AML-193 (cell line): ENCODE results near the gene GRIP1.
"Not testable (repeated sequence)": the region's sequence is repeated elsewhere in the genome, so short reads cannot be mapped to it uniquely, and the experiment has no call there.

ENCODE experiments used
- DNase-seq, 2 experiments: peaks; one replicate each; lab custom pipeline; 2025; lab: John Stamatoyannopoulos, UW

GRIP1 gene

DNA sequence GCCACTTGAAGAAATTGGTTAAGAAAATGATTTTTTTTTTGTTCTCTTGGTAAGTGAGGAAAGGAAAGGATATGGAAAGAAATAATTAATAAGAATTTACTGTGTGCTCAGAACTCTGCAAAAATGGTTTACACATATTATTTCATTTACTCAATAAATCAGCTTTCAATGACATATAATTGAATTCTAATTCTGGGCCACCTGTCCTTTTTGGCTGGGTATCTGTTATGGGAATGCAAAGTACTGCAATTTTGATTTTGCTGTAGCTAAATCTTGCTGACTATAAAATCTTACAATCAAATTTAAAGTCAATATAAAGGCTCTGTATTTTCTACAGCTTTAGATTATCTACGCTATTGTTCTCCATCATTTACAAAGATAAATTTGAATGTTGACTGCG lies 147.1 kb downstream of the GRIP1 start:
- no peak for DNase-seq

DNA sequence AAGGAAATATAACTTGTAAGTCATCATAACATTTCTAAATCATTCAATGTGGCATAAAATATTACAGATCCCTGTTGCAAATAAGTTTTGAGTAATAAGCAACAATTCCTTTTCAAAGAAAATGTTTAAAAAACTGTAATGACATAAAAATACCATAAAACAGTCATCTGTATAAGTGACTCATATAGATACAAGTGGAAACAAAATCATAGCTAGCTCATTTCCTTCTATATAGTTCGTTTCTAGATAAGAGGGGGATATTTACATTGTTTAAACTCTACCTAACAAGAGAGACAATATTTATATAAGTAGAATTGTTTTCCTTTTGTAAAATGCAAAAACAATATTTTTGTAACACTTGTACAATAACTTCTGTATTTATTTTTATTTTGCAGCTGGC lies 148.9 kb downstream of the GRIP1 start:
- DNase-seq, result no peak

DNA sequence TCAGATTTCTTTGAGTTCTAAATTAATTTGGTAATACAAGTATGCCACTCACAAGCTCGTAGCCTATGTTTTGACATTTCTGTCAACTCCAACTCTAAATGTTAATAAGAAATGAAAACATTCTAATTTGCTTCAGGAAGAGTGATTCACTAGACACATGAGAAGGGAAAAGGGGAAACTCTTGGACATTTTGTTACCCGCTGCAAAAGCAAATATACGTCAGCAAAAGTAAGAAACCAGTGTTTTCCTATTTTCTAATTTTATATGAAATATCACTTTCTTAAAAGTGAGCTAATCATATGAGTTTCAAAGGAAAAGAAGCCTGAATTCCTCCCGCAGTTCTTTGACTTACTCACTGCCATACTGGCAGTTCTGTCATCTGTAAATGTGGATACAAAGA lies 162.3 kb downstream of the GRIP1 start:
- no peak for DNase-seq

DNA sequence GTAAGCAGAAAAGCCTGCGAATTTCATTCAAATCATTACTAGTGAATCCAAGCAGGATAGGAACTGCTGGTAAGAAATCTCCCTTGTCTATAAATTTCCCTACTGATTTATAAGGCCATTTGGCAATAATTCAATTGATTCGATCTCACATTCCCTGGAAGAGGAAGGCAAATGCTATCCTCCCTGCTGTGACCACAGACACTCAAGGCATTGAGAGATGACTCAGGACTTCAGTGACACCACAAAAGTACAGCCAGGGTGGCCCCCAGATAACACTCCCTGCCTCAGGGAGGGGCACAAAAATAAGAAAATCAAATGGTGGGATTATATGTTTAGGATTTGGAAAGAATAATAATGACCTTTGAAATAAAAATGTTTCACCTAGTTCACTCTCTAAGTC lies 162.7 kb downstream of the GRIP1 start:
- no peak for DNase-seq

DNA sequence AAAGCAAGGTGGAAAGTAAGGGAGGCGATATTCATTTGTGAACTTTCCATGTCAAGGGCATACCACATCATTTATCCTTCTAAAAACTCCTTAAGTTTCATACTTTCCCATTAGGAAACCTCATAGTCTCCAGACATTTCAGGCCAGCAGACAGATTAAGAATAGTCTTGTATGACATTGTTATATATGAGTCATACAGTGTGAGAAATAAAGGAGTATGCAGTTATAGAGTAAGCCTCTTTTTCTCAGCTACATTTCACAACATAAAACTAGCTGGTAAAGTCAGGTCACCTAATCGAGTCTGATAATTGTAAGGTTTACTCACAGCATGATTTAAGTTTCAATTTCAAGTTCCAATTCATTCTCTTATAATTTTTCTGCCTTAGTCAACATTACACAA lies 164.3 kb downstream of the GRIP1 start:
- no peak for DNase-seq

DNA sequence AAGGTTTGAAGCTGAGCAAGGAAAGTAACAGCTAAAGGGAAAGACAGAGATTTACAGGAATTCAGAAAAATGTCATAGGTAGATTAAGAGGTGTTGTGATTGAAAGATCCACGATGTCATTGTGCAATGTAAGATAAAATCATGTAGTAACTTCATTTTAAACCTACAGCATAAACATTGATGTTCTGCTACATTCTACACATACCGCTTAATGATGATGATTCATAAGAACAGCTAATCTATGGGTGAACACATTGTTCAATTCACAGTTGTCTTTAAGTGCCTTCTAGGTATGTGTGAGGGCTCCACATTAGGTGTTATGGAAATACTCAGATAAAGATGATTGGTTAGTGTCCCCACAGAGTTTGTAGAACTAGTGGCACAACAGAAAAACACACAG lies 170.9 kb downstream of the GRIP1 start:
- DNase-seq, result no peak

DNA sequence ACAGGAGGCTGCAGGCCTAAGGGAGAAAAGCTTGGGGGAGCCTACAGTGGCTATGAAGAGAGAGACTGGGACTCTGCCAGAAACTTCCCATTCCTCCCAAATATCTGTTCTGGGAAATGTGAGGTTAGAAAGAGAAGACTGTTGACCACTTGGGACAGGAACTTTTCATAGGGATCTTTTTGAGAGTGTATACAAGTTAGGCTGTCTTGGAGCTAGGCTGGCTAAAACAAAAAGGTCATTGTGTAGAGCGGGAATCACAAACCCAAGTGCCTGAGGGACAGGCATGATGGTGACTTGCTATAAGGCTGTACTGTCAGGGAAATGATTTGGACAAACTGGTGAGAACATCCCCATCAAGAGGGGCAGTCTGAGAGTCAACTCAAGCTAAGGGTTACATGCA lies 175.1 kb downstream of the GRIP1 start:
- DNase-seq, result no peak

DNA sequence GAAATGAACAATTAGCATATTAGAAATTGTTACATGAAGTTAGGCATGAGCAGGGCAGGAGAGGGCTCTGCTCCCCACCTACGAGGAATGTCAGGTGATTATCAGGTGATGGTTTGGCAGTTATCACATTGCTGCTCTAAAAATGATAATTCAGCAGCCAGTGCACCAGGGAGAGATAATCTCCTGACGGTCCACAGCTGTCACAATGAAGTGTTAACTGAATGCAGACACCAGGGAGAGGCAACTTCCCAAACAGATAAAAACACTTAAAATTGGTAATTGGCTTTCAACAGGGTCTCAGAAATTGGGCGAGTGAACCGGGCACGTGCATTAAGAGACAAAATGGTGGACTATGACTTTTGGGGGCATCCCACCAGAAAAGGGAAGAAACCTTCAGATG lies 176.0 kb downstream of the GRIP1 start:
- no peak for DNase-seq

DNA sequence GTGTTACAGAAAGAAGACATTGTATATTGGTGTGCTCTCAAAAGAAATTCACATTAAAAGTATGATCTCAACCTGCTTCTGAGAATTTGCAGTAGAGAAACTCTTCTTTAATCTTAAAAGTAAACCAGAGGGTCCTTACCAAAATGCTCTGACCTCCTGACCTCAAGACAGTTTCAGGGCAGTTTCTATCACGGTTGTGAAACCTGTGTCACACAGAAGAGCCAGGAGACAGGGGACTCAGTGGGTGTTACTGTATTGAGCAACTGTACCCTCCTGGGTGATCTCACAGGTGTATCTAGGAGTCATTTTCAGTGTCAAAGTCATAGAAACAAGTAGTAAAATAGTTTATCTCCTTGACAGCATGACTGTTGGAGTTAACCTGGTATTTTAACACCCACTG lies 178.0 kb downstream of the GRIP1 start:
- no peak for DNase-seq

DNA sequence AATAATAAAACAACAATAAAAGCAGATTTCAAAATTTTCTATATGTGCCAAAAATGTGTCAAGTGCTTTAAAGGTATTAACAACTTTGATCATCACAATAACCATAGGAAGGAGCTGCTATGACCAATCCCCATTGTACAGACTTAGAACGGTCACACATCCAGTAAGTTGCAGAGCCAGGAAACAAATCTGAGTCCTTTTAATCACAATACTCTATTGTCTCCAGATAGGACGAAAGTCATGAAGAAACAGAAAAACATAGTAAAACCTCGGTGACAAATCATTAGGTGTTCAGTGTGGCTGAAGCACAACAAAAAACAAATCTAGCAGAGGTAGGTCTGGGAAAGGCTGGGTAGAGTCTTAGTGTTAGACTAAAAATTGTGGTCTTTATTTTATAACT lies 178.8 kb downstream of the GRIP1 start:
- no peak for DNase-seq

DNA sequence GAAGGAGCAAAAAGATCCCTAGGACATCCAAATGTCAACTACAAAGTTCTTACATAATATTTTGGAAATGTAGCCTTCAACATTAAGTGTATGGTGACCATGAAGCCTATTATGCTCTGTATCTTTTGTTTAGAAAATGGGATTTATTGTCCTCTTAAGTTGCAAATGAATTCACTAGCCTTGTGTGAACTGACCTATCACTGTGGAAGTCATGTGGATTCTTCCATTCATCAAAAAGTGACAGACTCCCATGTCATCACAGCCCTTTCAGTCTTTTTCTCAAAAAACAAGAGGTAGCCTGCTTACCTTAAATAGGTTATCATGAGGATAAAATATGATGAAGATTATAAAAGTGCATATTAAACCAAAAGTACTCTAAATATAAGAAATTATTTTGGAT lies 179.9 kb downstream of the GRIP1 start:
- no peak for DNase-seq

DNA sequence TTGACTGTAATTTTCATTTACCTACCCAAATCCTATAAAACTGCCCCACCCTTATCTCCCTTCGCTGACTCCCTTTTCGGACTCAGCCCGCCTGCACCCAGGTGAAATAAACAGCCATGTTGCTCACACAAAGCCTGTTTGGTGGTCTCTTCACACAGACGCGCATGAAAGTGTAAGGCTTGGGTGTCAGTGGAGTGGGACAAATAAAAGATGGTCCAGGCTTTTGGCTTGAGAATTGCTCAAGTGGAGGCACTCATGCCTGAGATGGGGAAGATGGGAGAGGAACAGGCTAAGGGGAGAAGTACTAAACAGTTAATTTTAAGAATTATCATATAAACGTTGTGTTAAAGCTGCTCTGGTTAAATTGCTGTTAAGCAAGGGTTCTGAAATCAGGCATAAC lies 180.8 kb downstream of the GRIP1 start:
- DNase-seq, result not testable (repeated sequence)

DNA sequence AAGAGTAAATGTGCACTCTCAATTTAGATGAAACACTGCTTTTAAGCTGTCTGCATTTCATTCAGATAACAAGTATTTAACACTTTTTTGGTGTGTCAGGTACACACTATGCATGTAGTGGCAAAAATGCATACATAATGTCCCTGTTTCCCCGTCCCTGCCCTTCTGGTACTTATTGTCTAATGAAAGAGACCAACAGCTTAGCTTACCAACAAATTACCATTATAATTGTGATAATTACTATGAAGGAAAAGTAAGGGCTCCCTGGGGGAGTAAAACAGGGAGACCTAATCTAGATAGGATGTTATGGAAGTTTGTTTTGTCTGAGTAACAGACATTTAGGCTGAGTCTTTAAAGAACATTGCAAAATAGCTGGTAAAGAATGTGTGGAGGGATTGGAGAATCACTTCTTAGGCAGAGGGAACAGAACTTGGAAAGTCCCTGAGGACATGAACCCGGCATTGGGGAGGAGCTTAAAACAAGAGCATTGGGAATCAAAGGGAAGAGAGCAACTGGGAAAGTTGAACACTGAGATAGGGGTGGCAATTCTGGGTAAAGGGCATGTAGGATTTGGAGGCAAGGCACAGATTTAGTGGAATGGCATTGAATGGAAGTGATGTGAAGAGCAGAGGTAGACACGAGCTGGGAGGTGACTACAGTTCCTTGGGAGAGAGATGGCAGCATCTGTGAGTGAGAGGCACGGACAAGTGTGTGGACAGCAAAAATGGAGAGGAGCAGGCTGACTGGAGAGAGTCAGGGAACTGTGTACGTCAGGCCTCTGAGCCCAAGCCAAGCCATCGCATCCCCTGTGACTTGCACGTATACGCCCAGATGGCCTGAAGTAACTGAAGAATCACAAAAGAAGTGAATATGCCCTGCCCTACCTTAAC lies 181.6 kb downstream of the GRIP1 start:
- DNase-seq, result no peak

DNA sequence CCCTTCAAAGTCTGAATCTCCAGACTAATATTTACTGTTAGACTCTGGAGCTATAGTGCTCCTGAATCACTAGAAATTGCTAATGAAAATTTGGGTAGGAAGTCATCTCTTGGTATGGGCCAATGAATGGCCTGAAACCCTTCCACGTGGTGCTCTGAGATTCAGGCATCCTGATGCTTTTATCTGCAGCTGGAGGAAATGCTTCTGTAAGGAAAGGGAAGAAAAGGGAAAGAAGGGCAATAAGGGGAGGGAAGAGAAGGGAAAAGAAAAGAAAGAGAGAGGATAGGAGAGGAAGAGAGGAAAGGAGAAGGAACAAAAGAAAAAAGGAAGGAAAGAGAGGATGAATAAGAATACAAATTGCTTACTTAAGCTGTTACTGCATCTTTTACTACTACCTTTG lies 182.3 kb downstream of the GRIP1 start:
- no peak for DNase-seq

DNA sequence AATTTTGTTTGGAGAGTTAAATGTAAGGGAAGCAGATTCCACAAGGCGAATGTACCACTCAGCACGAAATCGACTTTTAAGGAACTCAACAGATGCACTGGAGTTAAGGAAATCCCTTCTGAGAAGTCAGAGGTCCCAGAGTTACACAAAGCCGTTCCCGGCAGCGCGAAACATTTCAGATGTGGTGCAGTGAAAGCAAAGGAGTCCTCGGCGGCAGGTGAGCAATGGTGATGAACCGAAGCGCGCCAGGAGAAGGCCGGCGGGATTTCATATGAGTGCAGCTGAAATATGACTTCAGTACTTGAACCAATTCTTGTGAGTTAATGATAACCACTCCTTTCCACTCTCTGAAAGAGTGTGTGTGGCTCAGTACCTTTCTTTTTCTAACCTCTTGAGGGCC lies 183.2 kb downstream of the GRIP1 start:
- no peak for DNase-seq

DNA sequence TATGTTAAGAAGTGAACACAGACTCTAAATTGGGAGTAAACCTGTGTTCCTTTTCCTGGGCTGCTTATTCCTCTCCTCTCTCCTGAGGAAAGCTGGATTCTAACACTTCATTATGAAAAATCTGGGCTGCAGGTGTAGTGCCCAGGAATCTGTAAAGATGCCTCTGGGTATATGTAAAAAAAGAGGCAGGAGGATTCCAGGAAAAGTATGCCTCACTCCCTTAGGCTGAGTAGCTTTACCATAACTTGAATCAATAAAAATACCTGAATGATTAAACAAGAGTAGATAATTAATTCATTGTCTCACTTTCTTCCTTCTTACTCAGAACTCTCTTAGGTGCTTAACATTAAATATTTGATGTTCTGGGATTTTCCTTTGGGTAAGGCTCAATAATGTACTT lies 185.1 kb downstream of the GRIP1 start:
- no peak for DNase-seq

DNA sequence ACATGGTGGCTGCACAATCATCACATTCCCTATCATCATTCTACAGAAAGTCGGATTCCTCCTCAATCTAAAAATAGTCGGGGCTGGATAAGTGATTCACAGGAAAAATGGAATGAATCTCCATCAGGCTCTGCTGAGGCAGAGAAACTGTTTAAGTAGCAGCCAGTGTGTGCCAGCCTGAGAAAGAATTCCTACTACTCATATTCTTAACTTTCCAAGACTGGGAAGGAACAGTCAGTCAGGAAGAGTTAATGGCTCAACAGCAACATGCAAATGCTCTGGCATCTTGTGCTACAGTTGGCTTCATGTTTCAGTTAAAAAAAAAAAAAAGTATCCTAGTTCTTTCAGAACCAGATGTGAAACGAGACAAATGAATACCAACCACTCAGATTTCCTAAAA lies 187.0 kb downstream of the GRIP1 start:
- no peak for DNase-seq

DNA sequence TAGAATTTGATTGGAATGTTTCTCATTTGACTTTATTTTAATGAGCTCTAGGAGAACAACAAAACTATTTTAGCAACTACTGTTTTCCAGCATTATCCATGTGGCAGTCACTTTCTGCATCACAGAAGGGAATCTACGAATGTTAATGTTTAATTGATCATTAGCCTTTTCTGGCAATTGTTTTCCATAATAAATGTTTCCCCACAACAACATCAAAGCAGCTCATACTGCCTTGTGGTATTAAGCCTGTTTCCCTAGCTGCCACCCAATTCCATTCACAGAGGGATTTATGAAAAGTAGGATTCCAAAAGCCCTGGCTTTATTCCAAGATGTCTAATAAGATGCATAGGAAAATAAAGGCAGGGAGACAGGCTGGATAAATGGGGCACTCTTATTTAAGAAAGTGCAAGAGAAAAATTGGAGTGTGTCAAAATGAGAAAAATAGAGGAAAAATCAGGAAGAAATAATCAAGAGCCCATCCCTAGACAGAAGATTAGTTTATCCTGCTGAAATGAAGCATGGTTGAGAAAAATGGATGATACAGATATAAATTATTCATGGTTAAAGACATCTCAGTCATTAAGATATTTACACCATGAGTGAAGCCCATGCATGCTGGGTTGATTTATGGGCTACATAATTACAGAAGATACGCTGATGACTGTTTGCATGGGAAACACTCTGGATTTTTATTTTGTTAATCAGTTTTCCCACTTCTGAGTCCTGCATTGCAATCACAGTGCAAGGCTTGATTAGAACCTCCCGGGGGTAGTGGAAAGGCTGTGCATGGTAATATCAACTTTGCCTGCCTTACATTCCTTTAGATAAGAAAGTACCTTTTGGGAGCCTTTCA lies 196.3 kb downstream of the GRIP1 start:
- DNase-seq, result no peak

DNA sequence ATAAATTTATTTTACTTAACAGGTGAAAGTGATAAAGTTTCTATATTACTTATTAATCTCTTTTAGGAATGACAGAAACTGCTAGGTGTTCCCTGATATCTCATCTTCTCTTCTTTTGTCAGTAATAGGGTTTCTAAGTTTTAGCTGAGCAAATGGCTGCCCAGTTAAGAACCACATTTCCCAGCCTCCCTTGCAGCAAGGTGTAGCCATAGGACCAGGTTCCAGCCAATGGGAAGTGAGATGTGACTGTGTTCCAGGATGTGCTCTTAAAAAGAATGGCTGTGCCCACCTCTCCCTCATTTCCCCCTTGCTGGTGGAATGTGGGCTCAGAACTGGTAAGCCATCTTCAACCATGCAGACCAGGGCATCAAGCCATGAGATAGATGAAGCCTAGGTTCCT lies 210.9 kb downstream of the GRIP1 start:
- no peak for DNase-seq

DNA sequence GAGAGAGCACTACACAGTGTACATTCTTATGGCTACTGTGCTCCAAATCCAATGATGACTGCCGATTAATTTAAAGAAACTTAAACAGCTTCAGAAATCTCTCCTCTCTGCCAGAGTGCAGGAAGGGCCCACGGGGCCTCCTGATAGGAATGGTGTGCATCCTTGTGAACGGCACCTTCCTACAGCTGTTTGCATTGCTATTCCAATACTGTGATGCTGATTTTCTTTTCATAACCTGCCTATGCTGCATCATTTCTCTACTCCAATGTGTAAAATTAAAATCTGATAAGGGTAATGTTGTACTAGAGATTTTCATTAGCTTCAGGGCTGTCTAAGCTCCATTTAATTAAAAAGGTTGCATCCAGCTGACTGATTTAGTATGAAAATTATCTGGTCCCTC lies 217.5 kb downstream of the GRIP1 start:
- no peak for DNase-seq

DNA sequence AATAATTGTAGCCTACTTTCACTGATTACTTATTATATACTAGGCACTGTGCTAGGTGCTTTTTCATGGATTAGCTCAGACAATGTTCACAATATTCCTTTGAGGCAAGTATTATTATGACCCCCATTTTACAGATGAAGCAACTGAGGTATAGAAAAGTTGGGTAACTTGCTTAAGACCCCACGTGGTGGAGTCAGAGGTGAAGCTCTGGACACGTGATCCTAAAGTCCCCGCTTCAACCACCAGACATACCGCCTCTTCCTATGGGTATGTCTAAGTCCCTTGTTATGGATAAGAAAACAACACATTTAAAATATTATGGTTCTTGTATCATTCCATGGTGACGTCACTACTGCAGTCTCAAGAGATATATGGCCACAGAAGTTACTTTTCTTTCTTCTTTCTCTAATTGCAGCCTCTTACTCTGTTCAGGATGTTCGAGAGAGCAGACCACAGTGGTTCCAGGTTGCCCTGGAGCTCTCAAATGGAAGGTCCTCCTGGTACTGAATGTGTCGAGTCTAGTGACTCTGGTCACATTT lies 218.9 kb downstream of the GRIP1 start:
- DNase-seq, result no peak

DNA sequence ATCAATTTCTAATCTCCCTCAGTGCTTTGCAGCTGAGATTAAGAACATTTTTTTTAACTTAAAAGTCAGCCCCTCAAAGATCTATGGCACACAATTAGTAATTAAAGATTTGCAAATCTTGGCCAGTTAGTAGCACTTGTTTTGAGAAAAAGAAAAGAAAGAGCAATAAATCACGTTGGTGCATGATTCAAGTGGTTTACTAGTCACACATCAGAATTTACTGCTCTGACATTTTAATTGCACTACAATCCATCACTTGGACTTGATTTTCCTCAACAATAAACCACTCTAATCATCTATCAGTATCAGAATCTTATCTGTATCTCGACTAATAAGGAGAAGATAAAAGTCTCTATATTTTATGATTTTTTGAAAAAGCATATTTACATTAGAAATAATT lies 222.3 kb downstream of the GRIP1 start:
- DNase-seq, result no peak

DNA sequence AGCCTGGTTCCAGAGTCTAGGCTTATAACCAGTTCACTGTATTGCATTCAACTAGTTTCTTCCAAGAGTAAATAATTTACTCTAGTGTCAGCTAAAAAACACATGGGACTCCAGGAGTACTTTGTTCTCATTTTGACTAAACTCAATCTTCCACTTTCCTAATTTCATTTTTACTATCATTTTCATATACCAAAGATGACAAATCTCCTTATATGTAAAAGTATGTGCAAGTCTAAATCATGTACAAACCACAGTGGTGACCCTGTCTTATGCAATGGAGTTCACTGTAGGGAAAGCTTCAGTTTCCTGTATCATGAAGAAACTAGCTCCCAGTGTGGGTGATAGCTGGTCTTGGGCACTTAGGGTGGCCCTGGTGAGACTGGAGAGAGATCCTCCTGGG lies 225.0 kb downstream of the GRIP1 start:
- DNase-seq, result peak; percentile 23 to 38
